ENCODE data around the gene ACP1. TPM values are rescaled to one million over a fixed set of nuclear protein-coding genes. Genes with fewer than 3 reads are reported as not detected.

ACP1 gene
- total RNA-seq, 6 donors from 2014 or later, result 34.7 to 113 (median 73.7) TPM

DNA sequence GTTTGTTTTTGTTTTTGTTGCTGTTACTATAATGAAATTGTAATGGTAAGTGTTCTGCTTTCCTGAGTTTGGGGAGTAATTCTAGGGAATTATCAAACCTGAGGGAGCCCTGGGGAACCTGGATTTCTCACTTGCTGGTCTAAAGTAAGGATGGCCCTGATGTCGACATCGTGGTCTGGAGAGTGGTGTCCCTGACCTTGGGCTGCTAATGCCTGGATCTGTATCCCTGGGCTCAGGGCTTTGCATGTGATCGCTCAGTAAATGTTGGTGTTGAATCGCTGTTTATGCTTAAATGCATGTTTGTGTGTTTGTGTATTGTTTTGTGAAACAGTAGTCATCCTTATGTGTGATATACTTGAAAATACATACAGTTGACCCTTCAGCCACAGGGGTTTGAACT is 6.1 kb downstream of the ACP1 start:
- DNase-seq (no peak), ATAC-seq (ENCODE audit: low FRiP score in 2 of 2) (no peak)
- no peaks in the 10 kb centered on the region for H3K9me3 ChIP-seq
- WGBS, 2 donors, result 96 to 100% methylated on average over 4 of the region's 4 CpGs
- H3K4me3 ChIP-seq, result no peak overlapping the region
- H3K27me3 ChIP-seq, result no peaks in the 10 kb centered on the region
- peaks cover 0 to 31% (median 4%) of the 10 kb centered on the region in 4 donors for H3K36me3 ChIP-seq
- peaks cover 15 to 39% (median 27%) of the 10 kb centered on the region in 4 donors for H3K4me1 ChIP-seq
- no peak overlapping the region for H3K27ac ChIP-seq
- TF ChIP-seq, protein P1, sequence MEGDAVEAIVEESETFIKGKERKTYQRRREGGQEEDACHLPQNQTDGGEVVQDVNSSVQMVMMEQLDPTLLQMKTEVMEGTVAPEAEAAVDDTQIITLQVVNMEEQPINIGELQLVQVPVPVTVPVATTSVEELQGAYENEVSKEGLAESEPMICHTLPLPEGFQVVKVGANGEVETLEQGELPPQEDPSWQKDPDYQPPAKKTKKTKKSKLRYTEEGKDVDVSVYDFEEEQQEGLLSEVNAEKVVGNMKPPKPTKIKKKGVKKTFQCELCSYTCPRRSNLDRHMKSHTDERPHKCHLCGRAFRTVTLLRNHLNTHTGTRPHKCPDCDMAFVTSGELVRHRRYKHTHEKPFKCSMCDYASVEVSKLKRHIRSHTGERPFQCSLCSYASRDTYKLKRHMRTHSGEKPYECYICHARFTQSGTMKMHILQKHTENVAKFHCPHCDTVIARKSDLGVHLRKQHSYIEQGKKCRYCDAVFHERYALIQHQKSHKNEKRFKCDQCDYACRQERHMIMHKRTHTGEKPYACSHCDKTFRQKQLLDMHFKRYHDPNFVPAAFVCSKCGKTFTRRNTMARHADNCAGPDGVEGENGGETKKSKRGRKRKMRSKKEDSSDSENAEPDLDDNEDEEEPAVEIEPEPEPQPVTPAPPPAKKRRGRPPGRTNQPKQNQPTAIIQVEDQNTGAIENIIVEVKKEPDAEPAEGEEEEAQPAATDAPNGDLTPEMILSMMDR (IDR thresholded peaks at IDR 0.05), result no peak
- TF ChIP-seq EP300 (IDR thresholded peaks at IDR 0.05), result no peak
- no peak for TF ChIP-seq POLR2AphosphoS5 (IDR thresholded peaks at IDR 0.05)
- TF ChIP-seq POLR2A (IDR thresholded peaks at IDR 0.05), result no peak

DNA sequence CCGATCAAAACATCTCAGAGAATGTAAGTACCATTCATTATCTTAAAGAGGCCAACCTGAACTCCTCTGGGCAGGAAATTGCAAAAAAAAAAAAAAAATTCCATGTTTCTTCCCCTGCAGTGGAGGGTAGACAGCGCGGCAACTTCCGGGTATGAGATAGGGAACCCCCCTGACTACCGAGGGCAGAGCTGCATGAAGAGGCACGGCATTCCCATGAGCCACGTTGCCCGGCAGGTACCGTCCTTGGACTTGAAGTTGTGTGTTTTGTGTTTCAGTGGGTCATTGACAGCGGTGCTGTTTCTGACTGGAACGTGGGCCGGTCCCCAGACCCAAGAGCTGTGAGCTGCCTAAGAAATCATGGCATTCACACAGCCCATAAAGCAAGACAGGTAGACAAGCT is 7.2 kb downstream of the ACP1 start:
- Histone ChIP-seq H3K27me3 (no peaks in the 10 kb centered on the region), H3K27ac (peak overlapping the region in 1 of 4 donors; percentile 31), H3K9me3 (no peaks in the 10 kb centered on the region), H3K36me3 (peaks cover 0 to 41% (median 10%) of the 10 kb centered on the region in 4 donors), H3K4me1 (peaks cover 8 to 28% (median 17%) of the 10 kb centered on the region in 4 donors), H3K4me3 (no peak overlapping the region)
- ATAC-seq (ENCODE audit: low FRiP score in 2 of 2), result peak in 1 of 2 donors; percentile 24
- TF ChIP-seq, protein P1 (IDR thresholded peaks at IDR 0.05), result no peak
- TF ChIP-seq POLR2A (IDR thresholded peaks at IDR 0.05), result no peak
- no peak for TF ChIP-seq EP300 (IDR thresholded peaks at IDR 0.05)
- no peak for TF ChIP-seq POLR2AphosphoS5 (IDR thresholded peaks at IDR 0.05)
- DNase-seq, result peak in 1 of 2 donors; percentile 62
- WGBS, 2 donors, result 70 to 85% methylated on average over 12 of the region's 12 CpGs

DNA sequence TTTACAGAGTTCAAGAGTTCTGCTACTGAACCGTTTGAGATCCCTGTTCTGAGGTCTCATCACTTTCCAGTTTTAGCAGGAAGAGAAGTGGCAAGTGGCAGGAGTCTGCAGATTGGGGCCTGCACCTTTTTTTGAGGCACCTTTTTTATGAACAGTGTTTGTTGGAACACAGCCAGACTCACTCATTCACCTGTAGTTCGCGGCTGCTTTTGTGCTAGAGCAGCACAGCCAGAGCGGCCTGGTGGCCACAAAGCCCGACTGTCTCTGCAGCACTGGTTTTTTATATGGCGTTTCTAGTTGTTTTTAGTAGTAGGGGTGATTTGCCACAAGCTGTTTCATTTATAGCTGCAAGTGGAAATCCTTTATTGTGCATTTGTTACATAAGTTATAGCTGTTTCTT is 8.6 kb downstream of the ACP1 start:
- WGBS, 2 donors, result 60 to 64% methylated on average over 6 of the region's 6 CpGs
- Histone ChIP-seq H3K27me3 (no peaks in the 10 kb centered on the region), H3K36me3 (peaks cover 7 to 55% (median 23%) of the 10 kb centered on the region in 4 donors), H3K4me3 (no peak overlapping the region), H3K4me1 (peaks cover 3 to 18% (median 13%) of the 10 kb centered on the region in 4 donors), H3K9me3 (no peaks in the 10 kb centered on the region), H3K27ac (no peak overlapping the region)
- ATAC-seq (ENCODE audit: low FRiP score in 2 of 2) (no peak), DNase-seq (peak in 1 of 2 donors; percentile 24)
- TF ChIP-seq POLR2AphosphoS5 (IDR thresholded peaks at IDR 0.05) (no peak), POLR2A (IDR thresholded peaks at IDR 0.05) (no peak), EP300 (IDR thresholded peaks at IDR 0.05) (no peak)
- TF ChIP-seq, protein P1 (IDR thresholded peaks at IDR 0.05), result no peak

DNA sequence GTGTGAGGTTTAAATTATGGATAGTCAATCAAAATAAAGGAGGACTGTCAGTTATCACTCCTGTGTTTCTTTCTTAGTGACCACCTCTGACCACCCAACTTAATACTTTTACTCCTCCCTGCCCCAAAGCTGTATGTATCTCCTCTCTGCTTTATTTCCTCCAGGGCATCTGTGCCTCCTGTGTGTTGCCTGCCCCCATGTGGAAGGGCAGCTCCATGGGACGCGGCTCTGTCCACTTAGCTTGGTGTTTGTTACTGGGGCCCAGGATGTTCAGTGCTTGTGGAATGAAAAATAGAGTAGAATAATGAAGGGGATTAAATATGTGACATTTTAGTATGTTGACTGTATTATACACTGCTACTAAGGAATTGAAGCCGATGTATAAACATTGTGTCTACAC is 9.8 kb downstream of the ACP1 start:
- ATAC-seq (ENCODE audit: low FRiP score in 2 of 2) (no peak), DNase-seq (no peak)
- Histone ChIP-seq H3K27ac (no peak overlapping the region), H3K4me1 (peaks cover 3 to 26% (median 11%) of the 10 kb centered on the region in 4 donors), H3K27me3 (no peaks in the 10 kb centered on the region), H3K36me3 (peaks cover 7 to 67% (median 25%) of the 10 kb centered on the region in 4 donors), H3K4me3 (no peak overlapping the region), H3K9me3 (no peaks in the 10 kb centered on the region)
- TF ChIP-seq EP300 (IDR thresholded peaks at IDR 0.05) (no peak), POLR2AphosphoS5 (IDR thresholded peaks at IDR 0.05) (no peak), POLR2A (IDR thresholded peaks at IDR 0.05) (no peak)
- TF ChIP-seq, protein P1 (IDR thresholded peaks at IDR 0.05), result no peak
- WGBS, 2 donors, result 91 to 99% methylated on average over 3 of the region's 3 CpGs

DNA sequence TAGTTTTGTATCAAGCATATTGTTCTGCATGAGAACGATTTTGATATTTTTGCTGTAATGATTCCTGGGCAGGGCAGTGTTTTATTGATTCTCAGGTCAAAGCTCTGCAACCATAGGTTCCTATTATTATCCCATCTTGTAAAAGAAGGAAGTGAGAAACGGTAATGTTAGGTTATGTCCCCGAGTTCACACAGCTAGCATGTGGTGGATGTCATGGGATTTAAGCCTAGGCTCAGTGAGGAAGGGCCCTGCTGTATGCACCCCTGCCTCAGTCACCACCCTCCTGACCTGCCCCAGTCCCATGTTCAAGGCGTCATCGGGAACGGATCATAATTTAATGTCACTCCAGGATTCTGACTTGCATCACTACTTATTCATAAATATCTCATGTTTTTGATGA is 10.7 kb downstream of the ACP1 start:
- Histone ChIP-seq H3K9me3 (no peaks in the 10 kb centered on the region), H3K27me3 (no peaks in the 10 kb centered on the region), H3K4me1 (peaks cover 0 to 16% (median 6%) of the 10 kb centered on the region in 4 donors), H3K36me3 (peaks cover 7 to 77% (median 29%) of the 10 kb centered on the region in 4 donors), H3K4me3 (no peak overlapping the region), H3K27ac (no peak overlapping the region)
- ATAC-seq (ENCODE audit: low FRiP score in 2 of 2), result no peak
- TF ChIP-seq POLR2A (IDR thresholded peaks at IDR 0.05) (no peak), EP300 (IDR thresholded peaks at IDR 0.05) (no peak), POLR2AphosphoS5 (IDR thresholded peaks at IDR 0.05) (no peak)
- TF ChIP-seq, protein P1 (IDR thresholded peaks at IDR 0.05), result no peak
- DNase-seq, result peak in 1 of 2 donors; percentile 21
- WGBS, 2 donors, result 79 to 84% methylated on average over 6 of the region's 6 CpGs

Measured in upper lobe of left lung (tissue), 6 donors.